ENCODE measurements around the gene PTDSS2. TPM values are rescaled to one million over a fixed set of nuclear protein-coding genes. Genes with fewer than 3 reads are reported as not detected.

PTDSS2 gene
- total RNA-seq, 1 donor from 2014 or later, result 30.2 TPM

GRCh38 chr11:476416-476815, 26.3 kb downstream of the PTDSS2 start:
- H3K36me3 ChIP-seq, result peaks cover 13% of the 10 kb centered on the region
- intact Hi-C loops (cut with micrococcal nuclease), result no loop called here
- DNase-seq, result no peak
- H3K27ac ChIP-seq (replicated peaks), result no peak overlapping the region
- no peak for TF ChIP-seq CTCF (IDR thresholded peaks at IDR 0.05; ENCODE audit: borderline replicate concordance)
- no peaks in the 10 kb centered on the region for H3K4me1 ChIP-seq
- no peaks in the 10 kb centered on the region for H3K27me3 ChIP-seq (ENCODE audit: low read depth)
- no peaks in the 10 kb centered on the region for H3K9me3 ChIP-seq (replicated peaks)
- no peak overlapping the region for H3K4me3 ChIP-seq

- Histone ChIP-seq H3K4me3 (no peak overlapping the region), H3K9me3 (replicated peaks) (no peaks in the 10 kb centered on the region), H3K27me3 (ENCODE audit: low read depth) (no peaks in the 10 kb centered on the region), H3K4me1 (no peaks in the 10 kb centered on the region), H3K27ac (replicated peaks) (no peak overlapping the region), H3K36me3 (peaks cover 13% of the 10 kb centered on the region)
- DNase-seq, result no peak
- intact Hi-C loops (cut with micrococcal nuclease), result no loop called here
- no peak for TF ChIP-seq CTCF (IDR thresholded peaks at IDR 0.05; ENCODE audit: borderline replicate concordance)
Observed at GRCh38 chr11:477052-477715, 27.1 kb downstream of the PTDSS2 start.

GRCh38 chr11:479311-479710, 29.2 kb downstream of the PTDSS2 start:
- intact Hi-C loops (cut with micrococcal nuclease), result no loop called here
- Histone ChIP-seq H3K36me3 (peaks cover 13% of the 10 kb centered on the region), H3K27me3 (ENCODE audit: low read depth) (no peaks in the 10 kb centered on the region), H3K4me3 (no peak overlapping the region), H3K9me3 (replicated peaks) (no peaks in the 10 kb centered on the region), H3K27ac (replicated peaks) (no peak overlapping the region), H3K4me1 (peaks cover 5% of the 10 kb centered on the region)
- DNase-seq, result no peak
- no peak for TF ChIP-seq CTCF (IDR thresholded peaks at IDR 0.05; ENCODE audit: borderline replicate concordance)

- no peaks in the 10 kb centered on the region for H3K9me3 ChIP-seq (replicated peaks)
- no peak for TF ChIP-seq CTCF (IDR thresholded peaks at IDR 0.05; ENCODE audit: borderline replicate concordance)
- no peaks in the 10 kb centered on the region for H3K27me3 ChIP-seq (ENCODE audit: low read depth)
- intact Hi-C loops (cut with micrococcal nuclease), result no loop called here
- no peak overlapping the region for H3K4me3 ChIP-seq
- peaks cover 5% of the 10 kb centered on the region for H3K4me1 ChIP-seq
- no peak for DNase-seq
- peaks cover 22% of the 10 kb centered on the region for H3K36me3 ChIP-seq
- H3K27ac ChIP-seq (replicated peaks), result no peak overlapping the region
Observed at GRCh38 chr11:484616-485015, 34.5 kb downstream of the PTDSS2 start.

- DNase-seq, result no peak
- no peak for TF ChIP-seq CTCF (IDR thresholded peaks at IDR 0.05; ENCODE audit: borderline replicate concordance)
Observed at GRCh38 chr11:486189-486588, 36.1 kb downstream of the PTDSS2 start.

More at GRCh38 chr11:486189-486588, 36.1 kb downstream of the PTDSS2 start:
- Histone ChIP-seq H3K36me3 (peaks cover 30% of the 10 kb centered on the region), H3K27me3 (ENCODE audit: low read depth) (no peaks in the 10 kb centered on the region), H3K9me3 (replicated peaks) (no peaks in the 10 kb centered on the region), H3K4me1 (peaks cover 5% of the 10 kb centered on the region), H3K27ac (replicated peaks) (no peak overlapping the region), H3K4me3 (no peak overlapping the region)
- intact Hi-C loops (cut with micrococcal nuclease), result no loop called here

Data from left ventricle myocardium inferior (tissue), 1 donor.